Ovary (tissue), 3 donors: ENCODE data around the gene WWOX.

Experiments
- CTCF ChIP-seq, 3 donors: fragments of 450-650 bp in 2 of 3; fragments of 200-600 bp in 1 of 3; IDR thresholded peaks; one replicate each; pipeline versions ENCODE4 v1.5.1 to v1.8.0; 2016 to 2022; ENCODE audit warnings: antibody characterized with exemption in 3 of 3, mild to moderate bottlenecking in 1 of 3
- EP300 ChIP-seq: sonication (generic); formaldehyde crosslinking; IDR thresholded peaks from one replicate; pipeline ENCODE4 v1.6.1; 2017; ENCODE audit warnings: antibody characterized with exemption
- POLR2A ChIP-seq: fragments of 450-650 bp; IDR thresholded peaks from one replicate; pipeline ENCODE4 v1.6.1; 2017; ENCODE audit warnings: antibody characterized with exemption, mild to moderate bottlenecking, moderate library complexity
- donor health status: DM: no; HTN: no; CAD: no.

DNA sequence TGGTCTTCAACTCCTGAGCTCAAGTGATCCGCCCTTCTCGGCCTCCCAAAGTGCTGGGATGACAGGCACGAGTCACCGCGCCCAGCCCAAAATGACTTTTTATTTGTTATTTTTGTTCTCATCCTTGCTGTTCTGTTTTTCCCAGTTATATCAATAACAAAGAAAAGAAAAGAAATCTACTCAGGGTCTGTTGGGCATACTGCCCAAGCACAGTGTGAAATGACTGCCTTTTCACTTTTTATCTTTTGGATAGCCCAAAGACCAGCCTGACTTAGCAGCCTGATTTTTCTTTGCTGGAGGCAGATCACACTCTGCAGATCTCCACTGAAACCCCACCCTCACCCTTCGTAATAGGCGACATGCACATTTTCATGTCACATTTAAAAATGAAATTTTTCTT lies 1007.8 kb downstream of the WWOX start:
- TF ChIP-seq CTCF (IDR thresholded peaks at IDR 0.05): no peak
- TF ChIP-seq POLR2A: no peak
- TF ChIP-seq EP300: no peak
